ENCODE results near the gene CCDC183. TPM values are rescaled to one million over a fixed set of nuclear protein-coding genes. Genes with fewer than 3 reads are reported as not detected.
A peak's percentile ranks its signal among the peaks of the same experiment; 100 is the strongest.
"Not testable (repeated sequence)": the region's sequence is repeated elsewhere in the genome, so short reads cannot be mapped to it uniquely, and the experiment has no call there.

CCDC183 gene
- total RNA-seq, 4 donors from 2014 or later, result 1.4 to 3.4 (median 2.0) TPM; not detected in 1

DNA sequence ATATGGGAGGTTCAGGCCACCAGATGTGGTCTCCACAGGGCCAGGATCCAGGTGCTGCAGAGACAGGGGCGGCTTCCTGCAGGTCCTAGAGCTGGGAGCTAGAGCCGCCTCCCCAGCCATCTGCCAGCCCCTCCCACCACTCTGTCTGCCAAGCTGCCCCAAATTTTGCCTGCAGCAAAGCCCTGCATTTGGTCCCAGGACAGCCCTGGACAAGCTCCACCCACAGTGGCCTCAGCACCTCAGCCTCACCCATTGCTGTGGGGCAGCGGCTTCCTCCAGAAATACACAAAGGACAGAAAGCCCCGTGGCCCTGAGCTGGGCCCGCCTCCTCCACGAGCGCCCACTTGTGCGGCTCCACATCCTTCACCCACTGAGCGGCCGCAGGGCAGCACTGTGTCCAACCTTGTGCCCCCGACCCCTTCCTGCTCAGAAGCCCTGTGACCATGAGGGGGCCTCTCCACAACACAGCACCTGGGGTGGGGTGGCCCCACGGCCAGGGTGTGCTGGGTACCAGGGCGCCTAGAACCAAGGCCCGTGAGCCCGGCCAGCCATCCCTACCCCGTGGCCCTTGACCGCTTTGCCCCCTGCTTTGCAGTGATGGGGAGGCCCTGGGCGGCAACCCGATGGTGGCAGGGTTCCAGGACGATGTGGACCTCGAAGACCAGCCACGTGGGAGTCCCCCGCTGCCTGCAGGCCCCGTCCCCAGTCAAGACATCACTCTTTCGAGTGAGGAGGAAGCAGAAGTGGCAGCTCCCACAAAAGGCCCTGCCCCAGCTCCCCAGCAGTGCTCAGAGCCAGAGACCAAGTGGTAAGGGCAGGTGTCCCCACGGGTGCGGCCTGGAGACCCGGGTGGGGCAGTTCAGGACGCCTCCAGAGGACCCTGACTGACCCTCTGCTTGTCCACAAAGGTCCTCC, 42.4 kb downstream of the CCDC183 start:
- TF ChIP-seq POLR2A (IDR thresholded peaks at IDR 0.05) (no peak), EP300 (IDR thresholded peaks at IDR 0.05) (no peak), POLR2AphosphoS5 (IDR thresholded peaks at IDR 0.05) (no peak)
- TF ChIP-seq, protein P1, sequence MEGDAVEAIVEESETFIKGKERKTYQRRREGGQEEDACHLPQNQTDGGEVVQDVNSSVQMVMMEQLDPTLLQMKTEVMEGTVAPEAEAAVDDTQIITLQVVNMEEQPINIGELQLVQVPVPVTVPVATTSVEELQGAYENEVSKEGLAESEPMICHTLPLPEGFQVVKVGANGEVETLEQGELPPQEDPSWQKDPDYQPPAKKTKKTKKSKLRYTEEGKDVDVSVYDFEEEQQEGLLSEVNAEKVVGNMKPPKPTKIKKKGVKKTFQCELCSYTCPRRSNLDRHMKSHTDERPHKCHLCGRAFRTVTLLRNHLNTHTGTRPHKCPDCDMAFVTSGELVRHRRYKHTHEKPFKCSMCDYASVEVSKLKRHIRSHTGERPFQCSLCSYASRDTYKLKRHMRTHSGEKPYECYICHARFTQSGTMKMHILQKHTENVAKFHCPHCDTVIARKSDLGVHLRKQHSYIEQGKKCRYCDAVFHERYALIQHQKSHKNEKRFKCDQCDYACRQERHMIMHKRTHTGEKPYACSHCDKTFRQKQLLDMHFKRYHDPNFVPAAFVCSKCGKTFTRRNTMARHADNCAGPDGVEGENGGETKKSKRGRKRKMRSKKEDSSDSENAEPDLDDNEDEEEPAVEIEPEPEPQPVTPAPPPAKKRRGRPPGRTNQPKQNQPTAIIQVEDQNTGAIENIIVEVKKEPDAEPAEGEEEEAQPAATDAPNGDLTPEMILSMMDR (IDR thresholded peaks at IDR 0.05), result no peak
- H3K4me3 ChIP-seq, result no peak overlapping the region
- peaks cover 0 to 65% of the 10 kb centered on the region in 2 donors for H3K36me3 ChIP-seq
- 83% methylated on average over 1 of the region's 29 CpGs; no CpG with 5 or more reads in 1 of the 2 donors for WGBS, 2 donors (ENCODE audit: low coverage in 1 of 2)
- H3K4me1 ChIP-seq, result peaks cover 0 to 33% (median 22%) of the 10 kb centered on the region in 3 donors
- H3K27me3 ChIP-seq, result peaks cover 13% of the 10 kb centered on the region
- no peaks in the 10 kb centered on the region for H3K9me3 ChIP-seq
- ATAC-seq, result no peak
- no peak overlapping the region for H3K27ac ChIP-seq

DNA sequence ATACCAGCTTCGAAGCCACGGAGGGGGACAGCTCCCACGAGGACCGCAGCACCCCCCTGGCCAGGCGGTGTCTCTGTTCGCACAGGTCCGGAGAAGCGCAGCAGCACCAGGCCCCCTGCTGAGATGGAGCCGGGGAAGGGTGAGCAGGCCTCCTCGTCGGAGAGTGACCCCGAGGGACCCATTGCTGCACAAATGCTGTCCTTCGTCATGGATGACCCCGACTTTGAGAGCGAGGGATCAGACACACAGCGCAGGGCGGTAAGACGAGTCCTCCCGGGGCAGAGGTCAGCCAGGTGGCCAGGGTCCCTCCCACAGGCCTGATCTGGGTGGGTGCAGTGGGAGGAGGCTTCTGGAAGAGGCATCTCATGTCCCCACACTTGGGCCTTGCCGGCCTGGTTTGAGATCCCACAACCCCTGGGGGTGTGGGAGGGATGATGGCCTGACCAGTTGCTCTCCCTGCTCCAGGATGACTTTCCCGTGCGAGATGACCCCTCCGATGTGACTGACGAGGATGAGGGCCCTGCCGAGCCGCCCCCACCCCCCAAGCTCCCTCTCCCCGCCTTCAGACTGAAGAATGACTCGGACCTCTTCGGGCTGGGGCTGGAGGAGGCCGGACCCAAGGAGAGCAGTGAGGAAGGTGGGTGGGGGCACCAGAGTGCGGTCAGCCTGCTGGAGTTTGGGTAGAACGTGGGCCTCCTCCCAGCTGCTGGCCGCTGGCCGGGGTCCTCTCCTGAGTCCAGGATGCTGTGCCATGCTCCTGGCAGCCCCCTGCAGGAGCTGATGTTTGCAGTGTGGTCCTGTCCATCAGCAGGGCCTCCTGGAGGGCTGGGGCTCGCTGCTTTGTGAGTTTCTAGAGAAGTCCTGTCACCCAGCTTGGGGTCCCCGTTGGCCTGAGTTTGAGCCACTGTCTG, 43.3 kb downstream of the CCDC183 start:
- H3K36me3 ChIP-seq, result peaks cover 0 to 61% of the 10 kb centered on the region in 2 donors
- 93% methylated on average over 3 of the region's 36 CpGs; no CpG with 5 or more reads in 1 of the 2 donors for WGBS, 2 donors (ENCODE audit: low coverage in 1 of 2)
- peaks cover 0 to 42% (median 29%) of the 10 kb centered on the region in 3 donors for H3K4me1 ChIP-seq
- no peak overlapping the region for H3K27ac ChIP-seq
- peaks cover 22% of the 10 kb centered on the region for H3K27me3 ChIP-seq
- H3K9me3 ChIP-seq, result no peaks in the 10 kb centered on the region
- TF ChIP-seq POLR2AphosphoS5 (IDR thresholded peaks at IDR 0.05), result no peak
- no peak for TF ChIP-seq POLR2A (IDR thresholded peaks at IDR 0.05)
- no peak for TF ChIP-seq EP300 (IDR thresholded peaks at IDR 0.05)
- ATAC-seq, result no peak
- no peak overlapping the region for H3K4me3 ChIP-seq

DNA sequence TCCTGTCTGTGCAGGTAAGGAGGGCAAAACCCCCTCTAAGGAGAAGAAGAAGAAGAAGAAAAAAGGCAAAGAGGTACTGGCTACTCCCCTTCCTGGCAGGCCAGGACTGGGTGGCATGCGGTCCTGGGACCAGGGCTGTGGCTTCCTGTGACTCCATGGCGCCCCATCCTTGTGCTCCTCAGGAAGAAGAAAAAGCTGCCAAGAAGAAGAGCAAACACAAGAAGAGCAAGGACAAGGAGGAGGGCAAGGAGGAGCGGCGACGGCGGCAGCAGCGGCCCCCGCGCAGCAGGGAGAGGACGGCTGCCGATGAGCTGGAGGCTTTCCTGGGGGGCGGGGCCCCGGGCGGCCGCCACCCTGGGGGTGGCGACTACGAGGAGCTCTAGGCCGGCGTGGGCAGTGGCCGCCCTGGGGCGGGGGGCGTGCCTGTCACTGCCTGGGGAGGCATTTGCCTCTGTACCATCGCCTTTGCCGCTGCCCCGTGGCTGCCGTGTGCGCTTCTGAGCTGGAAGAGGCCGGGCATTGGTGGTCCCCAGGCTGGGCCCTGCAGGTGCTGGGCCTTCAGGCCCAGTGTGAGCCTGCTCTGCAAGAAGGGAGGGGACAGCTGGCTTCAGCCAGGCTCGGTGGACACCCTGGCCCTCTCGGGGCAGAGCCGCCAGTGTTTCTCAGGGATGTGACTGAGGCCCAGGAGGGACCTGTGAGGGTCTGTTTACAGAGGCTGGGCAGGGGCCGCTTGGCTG, 44.2 kb downstream of the CCDC183 start:
- Histone ChIP-seq H3K36me3 (peaks cover 0 to 57% of the 10 kb centered on the region in 2 donors), H3K27me3 (peaks cover 29% of the 10 kb centered on the region), H3K27ac (no peak overlapping the region), H3K4me3 (no peak overlapping the region), H3K4me1 (peaks cover 0 to 48% (median 29%) of the 10 kb centered on the region in 3 donors), H3K9me3 (no peaks in the 10 kb centered on the region)
- no peak for ATAC-seq
- 73% methylated on average over 19 of the region's 32 CpGs; no CpG with 5 or more reads in 1 of the 2 donors for WGBS, 2 donors (ENCODE audit: low coverage in 1 of 2)
- TF ChIP-seq POLR2A (IDR thresholded peaks at IDR 0.05) (no peak), POLR2AphosphoS5 (IDR thresholded peaks at IDR 0.05) (no peak), EP300 (IDR thresholded peaks at IDR 0.05) (no peak)
- TF ChIP-seq, protein P1 (IDR thresholded peaks at IDR 0.05), result no peak

DNA sequence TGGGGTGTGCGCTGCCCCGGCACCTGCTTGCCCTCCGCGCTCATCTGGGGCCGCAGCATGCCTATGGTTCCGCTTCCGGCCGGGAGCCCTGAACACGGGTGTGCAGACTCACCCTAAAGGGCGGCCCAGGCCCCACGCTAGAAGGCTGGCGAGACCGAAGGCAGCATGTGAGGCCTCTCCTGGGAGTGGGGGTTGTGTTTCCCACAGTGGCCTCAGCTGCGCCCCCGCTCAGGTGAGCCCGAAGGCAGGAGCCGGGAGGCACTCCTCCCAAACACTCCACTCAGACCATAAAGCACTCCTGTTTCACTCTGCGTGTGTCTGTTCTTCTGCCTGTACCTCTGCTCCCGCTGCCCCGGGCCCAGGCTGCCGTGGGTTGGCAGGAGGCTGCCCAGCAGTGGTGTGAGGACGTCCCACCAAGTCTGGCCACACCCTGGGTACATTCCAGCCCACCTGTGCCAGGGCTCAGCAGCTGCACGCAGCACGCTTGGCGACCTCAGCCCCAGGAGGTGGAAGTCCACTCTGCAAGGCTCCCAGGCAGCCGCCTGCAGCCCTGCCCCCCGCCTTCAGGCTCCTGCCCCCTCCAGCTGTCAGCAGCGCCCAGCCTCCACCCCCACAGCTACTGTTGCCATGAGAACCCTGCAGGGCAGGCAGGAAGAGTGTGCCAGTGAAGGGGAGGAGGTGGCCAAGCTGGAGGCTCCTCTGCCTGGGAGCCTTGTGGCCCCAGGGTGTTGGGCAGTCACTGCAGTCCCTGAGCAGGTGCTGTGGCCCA, 44.9 kb downstream of the CCDC183 start:
- Histone ChIP-seq H3K4me1 (peaks cover 0 to 55% (median 29%) of the 10 kb centered on the region in 3 donors), H3K27ac (no peak overlapping the region), H3K4me3 (no peak overlapping the region), H3K36me3 (peaks cover 0 to 50% of the 10 kb centered on the region in 2 donors), H3K9me3 (no peaks in the 10 kb centered on the region), H3K27me3 (peaks cover 36% of the 10 kb centered on the region)
- ATAC-seq, result no peak
- TF ChIP-seq, protein P1 (IDR thresholded peaks at IDR 0.05), result no peak
- TF ChIP-seq POLR2A (IDR thresholded peaks at IDR 0.05) (no peak), EP300 (IDR thresholded peaks at IDR 0.05) (no peak), POLR2AphosphoS5 (IDR thresholded peaks at IDR 0.05) (no peak)
- 20 to 79% methylated on average over 1 to 5 of the region's 28 CpGs for WGBS, 2 donors (ENCODE audit: low coverage in 1 of 2)

DNA sequence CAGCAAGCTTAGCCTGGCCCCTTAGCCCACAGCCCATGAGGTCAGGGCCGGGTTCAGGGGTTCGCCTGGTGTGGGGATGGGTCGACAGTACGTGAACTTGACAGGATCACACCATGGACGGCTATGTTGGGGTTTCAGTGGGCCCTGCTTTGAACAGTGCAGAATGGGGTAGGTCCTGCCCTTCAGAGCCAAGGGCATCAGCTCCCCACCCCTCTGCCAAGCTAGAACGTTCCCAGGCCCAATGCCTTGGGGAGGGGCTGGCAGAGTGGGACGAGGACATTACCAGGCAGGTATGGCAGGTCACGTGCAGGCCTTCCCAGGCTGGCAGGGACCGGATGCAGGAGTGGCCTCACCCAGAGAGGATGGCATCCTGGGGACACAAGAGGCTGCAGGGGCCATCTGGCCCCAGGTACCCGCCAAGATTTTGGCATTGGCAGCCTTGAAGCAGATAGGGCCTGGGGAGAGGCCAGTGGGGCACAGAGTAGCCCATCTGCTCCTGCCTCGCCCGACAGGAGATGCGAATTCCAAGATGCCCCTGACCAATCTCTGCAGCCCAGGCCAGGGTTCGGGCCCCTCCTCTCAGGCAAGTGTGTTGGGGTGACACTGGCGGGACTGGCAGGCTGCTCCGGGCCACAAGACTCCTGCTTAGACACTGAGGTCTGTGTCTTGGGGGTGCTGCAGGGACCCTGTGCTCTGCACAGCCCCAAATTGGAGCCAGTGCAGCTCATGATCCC, 45.7 kb downstream of the CCDC183 start:
- Histone ChIP-seq H3K27me3 (peaks cover 44% of the 10 kb centered on the region), H3K4me3 (peak overlapping the region in 1 of 2 donors; percentile 53), H3K4me1 (peaks cover 0 to 63% (median 33%) of the 10 kb centered on the region in 3 donors), H3K36me3 (peaks cover 0 to 42% of the 10 kb centered on the region in 2 donors)
- not testable (repeated sequence) for H3K9me3 ChIP-seq, ATAC-seq, H3K27ac ChIP-seq
- WGBS, 2 donors (ENCODE audit: low coverage in 1 of 2), result no CpG with 5 or more reads among the region's 16 CpGs

All from gastroesophageal sphincter (tissue), 4 donors.